GM19324 (cell line): ENCODE data around the gene FAXDC2.

ENCODE experiments used
- ATAC-seq: cut with Tn5 transposase; IDR thresholded peaks from one replicate; pipeline ENCODE4 v1.9.1; 2021; ENCODE audit warnings: mild to moderate bottlenecking, moderate library complexity; ENCODE audit not compliant: unreplicated experiment, low FRiP score

FAXDC2 gene, protein sequence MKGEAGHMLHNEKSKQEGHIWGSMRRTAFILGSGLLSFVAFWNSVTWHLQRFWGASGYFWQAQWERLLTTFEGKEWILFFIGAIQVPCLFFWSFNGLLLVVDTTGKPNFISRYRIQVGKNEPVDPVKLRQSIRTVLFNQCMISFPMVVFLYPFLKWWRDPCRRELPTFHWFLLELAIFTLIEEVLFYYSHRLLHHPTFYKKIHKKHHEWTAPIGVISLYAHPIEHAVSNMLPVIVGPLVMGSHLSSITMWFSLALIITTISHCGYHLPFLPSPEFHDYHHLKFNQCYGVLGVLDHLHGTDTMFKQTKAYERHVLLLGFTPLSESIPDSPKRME

DNA sequence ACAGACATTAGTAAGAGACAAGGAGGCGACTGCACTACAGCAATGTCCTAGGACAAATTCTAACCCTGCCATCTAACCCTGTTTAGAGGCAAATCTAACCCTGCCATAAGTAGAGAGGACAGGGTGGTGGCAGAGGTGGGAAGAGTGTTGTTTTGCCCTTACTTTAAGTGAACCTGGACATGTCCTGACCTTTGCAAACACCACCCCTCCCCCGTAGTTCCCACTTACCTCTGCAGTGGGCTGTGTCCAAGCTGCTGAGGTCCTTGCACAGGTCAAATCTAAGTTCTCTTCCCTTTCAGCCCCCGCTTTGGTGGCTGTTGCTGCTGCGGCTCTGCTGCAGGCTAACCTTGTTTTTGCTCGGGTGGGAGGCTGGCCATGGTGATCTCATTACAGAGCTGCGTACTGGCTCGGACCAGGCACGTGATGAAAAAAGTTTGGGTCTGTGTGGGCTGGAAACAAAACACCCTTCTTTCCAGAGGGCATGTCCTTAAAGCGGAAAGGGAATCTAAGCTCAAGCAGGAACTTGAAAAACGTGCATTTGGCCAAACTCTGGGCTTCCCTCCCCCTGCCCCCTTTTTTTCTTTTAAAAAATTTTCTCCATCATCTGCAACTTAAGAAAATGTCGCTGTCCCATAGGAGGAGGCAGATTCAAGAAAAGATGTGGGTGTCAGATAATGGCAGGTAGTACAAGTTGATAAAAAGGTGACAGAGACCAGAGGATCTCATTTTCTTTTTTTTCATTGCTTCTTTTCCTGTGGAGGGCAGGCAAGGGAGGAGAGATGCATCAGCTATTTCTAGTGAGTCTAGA, at the start of gene FAXDC2:
Gene FAXDC2 (minus strand): TSS at position 349 of the 808 bp plus-strand sequence. CDS start 12,425 bp downstream, outside the sequence.
- ATAC-seq = no peak

DNA sequence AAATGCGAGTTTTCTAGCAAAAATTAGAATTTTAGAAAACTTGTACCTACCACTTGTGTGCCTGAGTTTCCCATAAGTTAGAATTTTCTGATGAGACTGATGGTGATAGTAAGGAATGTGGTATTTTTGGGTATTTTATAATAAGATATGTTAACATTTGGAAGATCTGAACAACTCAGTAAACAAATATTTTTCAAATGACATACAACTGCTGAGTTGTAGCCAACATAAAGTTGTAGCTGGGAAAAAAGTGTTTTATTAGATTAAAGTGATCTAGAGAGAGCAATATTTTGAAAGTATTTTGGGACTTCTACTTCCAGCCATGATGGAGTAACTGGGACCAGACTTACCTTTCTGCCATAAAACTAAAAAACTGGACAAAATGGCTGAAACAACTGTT, 49.7 kb upstream of the FAXDC2 start:
- no peak for ATAC-seq

DNA sequence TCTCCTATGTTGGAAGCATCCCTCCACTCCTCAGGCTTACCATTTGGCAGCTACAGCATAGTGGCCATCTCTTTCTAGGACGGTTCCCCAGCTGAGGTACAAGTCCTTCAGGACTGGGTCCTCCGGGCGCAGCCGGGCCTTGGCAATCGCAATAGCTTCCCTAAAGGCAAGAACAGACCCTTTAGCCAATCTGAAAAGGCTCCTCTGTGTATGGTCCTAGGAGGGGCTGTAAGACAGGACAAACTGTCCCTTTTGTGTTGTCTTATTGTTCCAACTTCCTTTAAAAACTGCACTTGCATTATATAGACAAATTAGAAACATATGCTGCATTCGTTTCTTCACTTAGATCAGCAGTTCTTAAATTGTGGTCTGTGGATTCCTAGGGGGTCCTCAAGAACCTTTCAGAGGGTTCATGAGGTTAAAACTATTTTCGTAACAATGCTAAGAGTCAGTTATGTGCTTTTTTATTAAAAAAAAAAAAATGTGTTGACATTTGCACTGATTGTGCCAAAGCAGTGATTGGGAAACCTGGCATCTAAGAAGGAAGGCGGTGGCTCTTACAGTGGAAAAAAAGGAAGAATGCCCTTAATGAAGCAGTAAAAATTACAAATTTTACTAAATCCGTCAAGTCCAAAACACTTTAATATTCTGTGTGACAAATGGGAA, 48.9 kb upstream of the FAXDC2 start:
- ATAC-seq = no peak

DNA sequence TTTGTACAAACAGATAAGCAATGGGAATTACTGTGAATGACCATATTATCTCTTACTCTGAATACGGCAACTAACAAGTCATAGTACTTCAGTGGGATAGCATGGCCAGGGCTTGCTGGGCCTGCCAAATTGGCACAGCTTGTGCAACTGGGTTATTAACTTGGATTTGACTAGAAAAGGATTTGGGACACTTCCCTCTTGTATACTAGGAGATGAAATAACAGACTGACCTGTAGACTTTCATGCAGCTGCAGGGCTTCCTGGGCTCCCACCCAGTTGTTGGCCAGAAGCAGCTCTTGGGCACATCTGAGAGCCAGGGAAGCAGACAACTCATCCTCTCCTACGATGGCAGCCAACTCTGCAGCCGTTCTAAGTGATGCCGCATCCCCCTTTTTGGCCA, 47.8 kb upstream of the FAXDC2 start:
- ATAC-seq = no peak

DNA sequence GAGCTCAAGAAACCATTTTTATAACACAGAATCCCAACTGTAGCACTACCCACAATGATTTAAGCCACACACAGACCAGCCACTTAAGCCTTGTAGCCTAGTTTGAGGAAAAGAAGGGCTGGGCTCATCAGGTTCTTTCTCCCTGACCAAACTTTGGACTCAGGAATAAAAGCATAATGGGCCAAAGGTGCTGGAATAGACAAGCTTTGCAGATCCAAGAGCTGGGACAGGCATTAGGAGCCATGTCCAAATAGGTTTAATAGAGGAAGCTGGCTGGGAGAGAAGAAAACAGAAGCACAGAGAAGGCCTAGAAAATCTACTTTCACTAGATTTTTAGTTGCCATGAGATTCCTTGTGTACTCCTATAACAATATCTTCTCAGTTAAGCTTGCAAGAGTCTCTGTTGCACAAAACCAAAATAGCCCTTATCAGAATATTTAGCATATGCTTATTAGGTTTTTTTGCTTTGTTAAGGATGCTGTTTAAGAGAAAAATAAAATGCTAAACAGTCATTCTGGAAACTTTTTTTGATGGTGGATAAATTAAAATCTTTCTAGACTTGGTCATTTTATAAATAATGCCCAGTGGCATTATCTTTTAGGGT, 46.3 kb upstream of the FAXDC2 start:
- ATAC-seq = no peak

DNA sequence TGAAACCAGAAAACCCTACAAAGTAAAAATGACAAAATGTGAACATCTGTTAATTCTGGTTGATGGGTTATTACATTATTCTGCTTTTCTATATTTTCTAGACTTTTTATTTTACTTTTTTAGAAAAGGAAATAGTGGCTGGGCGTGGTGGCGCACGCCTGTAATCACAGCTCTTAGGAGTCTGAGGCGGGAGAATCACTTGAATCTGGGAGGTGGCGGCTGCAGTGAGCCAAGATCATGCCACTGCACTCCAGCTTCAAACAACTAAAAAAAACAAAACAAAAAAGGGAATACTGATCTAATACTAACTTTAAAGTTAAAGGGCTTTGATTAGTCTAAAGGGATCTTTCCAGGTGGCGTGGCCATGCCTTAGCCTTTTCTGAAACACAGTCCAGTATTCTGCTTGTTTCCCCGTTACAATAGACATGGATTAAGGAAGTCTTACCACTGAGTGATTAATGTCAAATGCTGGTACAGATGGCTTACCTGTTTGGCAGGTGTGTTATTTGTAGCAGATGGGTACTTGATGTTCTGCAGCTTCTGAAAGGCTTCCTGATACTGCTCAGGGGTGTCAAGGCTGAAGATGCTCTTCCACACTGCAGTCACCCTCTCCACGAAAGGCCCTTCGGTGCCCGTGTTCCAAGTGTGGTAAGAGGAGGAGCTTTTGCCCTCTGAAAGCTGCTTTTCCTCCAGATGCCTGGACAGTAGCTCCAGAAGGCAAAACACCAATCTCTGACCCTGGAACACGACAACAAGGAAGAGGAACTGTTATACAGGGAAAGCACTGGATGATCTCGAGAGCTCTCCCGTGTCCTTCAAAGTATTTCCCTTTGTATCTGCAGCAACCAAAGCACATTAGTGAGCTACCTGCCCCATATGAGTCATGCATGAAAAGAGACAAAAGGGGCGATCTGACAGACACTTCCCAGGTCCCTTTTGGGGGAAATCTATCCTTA, 45.5 kb upstream of the FAXDC2 start:
- ATAC-seq = no peak

DNA sequence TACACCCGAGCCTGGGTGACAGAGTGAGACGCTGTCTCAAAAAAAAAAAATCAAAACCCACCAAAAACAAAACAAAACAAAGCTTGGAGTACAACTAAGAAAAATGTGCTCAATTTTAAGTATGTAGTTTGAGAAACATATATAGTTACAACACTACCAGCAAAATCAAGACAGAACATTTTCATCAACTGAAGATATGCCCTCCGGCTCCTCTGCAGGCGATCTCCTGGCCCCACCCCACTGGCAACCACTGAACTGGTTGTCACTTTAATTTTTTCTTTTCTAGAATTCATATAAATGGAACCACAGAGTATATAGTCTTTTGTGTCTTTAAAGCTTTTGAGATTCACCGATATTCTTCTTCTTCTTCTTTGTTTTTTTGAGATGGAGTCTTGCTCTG, 43.0 kb upstream of the FAXDC2 start:
- no peak for ATAC-seq

DNA sequence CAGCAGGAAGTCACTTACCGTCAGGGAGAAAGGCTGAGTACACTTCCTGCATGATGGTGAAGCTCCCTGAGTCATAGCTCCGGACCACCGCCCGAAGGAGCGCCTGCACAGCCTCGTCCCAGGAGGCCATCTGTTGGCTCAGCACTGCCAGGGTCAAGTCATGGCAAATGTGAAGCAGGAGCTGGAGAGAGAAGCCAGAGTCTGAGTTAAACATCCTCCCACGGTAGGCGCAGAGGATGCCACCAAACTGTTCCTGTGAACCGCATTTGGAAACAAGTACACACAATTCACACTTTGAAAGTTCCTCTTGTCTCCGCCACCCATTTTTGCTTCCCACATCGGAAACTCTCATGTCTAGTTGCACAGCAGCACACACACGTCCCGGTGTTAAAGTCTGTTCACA, 42.0 kb upstream of the FAXDC2 start:
- ATAC-seq = no peak

DNA sequence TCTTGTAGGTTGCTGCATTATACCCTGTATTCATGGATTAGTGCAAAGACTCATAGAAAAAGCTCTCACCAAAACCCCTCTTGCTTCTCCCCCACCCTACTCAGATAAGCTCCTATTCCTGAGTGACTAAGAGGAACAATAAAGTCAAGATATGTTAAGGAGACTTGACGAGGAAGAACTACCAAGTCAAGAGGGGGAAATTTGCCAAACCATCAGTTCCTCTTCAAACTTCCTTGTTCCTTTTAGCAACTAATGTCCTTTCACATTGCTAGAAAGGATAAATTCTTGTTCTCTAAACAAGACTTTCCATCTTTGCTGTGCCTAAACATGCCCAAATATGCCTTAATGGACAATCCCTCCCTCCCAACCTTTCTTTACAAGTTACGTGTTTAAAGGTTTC, 35.0 kb upstream of the FAXDC2 start:
- ATAC-seq = no peak

DNA sequence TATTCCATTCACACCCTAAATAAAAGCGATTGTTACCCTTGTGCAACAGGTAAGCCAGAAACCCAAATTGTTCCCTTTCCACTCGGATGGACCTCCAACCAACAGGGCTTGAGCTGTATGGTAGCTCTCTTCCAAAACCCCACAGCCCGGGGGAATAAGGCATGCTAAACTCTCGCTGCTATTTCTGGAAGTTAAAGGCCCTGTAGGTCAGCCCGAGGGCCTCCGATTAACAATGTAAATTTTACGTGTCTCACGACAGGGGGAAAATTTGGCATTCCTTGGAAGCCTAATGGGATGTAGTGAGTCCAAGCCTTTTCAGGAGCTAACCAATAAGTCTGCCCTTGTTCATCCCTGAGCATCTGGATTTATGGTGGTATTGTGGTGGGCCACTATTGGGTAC, 34.0 kb upstream of the FAXDC2 start:
- no peak for ATAC-seq

DNA sequence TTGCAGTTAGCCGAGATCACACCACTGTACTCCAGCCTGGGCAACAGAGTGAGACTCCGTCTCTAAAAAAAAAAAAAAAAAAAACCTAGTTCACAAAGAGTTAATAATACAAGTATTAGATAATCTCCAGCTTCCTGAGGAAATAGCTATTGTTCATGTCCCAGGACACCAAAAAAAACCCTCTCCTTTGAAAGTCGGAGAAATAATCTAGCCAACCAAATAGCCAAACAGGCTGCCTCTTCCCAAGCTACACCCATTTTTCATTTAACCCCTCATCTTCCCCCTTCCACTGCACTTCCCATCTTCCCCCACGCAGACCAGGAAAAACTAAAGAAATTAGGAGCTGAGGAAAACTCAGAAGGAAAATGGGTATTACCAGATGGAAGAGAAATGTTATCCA, 31.6 kb upstream of the FAXDC2 start:
- ATAC-seq = no peak

DNA sequence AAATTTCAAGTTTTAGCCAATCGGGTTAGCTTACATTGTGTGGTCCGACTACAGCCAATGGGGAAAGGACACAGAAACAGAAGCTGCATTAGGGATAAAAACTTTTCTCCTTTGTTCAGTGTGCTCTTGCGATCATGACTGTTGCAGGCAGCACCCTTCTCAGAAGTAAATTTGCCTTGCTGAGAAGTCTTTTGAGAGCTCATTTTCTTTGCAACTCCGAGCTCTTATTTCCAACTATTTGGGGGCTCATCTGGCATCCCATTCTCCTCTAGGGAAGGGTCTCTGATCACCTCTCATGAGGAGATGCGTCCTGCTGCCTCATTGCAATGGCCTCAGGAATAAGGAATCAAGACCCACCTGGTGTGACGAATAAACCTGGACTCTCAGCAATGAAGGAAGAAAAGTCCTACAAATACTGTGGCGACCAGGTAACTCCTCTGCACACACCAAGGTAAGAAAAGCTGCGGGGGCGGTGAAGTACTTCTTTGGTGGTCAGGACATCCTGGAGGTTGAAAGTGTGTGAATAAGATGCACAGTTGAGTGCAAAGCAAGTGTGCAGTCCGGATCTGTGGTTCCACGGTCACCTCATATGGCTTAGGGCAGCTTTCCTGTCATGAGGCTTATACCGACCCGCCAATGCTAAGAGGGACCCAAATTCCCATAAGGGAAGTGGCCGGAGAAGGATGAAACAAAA, 28.4 kb upstream of the FAXDC2 start:
- ATAC-seq = no peak

DNA sequence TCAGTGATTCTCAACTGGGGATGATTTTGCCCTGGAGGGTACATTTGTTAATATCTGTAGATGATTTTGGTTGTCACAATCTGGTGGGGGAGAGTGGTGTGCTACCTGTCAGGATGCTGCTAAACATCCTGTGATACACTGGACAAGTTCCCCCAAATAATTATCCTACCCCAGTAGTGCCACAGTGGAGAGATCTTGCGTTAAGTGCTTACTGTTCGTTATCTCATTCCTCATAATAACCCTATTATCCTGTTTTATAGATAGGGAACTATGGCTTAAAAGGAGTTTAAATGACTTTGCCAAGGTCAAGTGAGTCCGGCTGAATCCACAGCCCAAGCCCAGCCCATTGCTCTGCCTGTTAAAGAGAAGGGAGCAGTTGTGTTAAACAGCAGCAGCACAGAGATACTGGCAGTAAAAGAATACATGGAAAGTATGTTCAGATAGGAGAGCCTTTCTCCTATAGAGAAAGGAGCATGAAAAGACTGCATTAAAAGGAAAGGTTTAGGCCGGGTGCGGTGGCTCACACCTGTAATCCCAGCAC, 23.5 kb upstream of the FAXDC2 start:
- ATAC-seq = no peak

DNA sequence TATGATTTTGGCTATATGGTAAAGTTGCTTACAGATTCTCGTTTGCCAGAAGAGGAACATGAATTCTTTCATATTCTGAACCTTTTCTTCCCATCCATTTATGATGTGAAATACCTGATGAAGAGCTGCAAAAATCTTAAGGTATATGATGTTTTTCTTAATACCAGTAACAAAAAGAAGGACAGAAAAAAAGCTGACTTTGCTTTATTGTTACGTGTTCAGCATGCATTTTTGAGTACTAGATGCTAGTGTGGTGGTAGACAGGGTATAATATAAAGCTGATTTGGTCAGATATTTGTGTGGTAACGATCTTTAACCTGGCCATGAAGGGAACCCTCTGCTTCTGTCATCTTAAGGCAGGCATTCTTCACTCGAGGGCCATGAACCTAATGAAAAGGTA, 21.3 kb upstream of the FAXDC2 start:
- no peak for ATAC-seq

DNA sequence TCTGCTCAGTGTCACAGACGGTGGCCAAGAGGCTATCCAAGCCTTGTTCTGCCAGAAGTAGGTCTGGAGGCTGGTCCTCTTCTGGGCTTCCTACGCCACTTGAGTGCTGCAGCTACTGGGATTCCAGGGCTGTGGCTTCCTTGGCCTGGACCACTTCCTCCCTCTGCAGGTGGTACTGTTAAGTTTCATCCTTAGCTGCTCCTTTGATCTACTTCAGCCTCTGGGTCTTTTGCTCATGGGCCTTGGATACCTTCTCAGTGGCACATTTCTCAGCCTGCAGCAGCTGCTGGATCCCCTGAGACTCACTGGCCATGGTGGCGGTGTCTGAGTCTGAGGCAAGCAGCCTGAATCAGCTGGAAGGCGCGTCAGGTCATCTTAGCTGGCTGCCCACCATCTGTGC, 18.3 kb upstream of the FAXDC2 start:
- no peak for ATAC-seq

DNA sequence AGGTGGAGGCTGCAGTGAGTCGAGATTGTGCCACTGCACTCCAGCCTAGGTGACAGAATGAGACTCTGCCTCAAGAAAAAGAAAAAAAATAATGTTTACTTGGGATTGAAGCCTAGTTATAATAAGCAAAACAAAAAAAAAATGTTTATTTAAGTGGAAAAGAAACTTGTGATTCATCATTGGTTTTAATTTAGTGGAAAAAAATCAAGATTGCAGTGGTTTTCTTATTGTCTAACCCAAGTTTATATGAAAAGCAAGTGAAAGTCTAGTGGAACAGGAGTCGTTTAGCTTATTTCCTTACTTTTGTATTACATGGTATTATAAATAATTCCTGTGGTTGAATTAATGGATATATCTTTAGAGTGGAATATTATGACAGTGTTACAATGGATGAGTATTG, 16.4 kb upstream of the FAXDC2 start:
- no peak for ATAC-seq

DNA sequence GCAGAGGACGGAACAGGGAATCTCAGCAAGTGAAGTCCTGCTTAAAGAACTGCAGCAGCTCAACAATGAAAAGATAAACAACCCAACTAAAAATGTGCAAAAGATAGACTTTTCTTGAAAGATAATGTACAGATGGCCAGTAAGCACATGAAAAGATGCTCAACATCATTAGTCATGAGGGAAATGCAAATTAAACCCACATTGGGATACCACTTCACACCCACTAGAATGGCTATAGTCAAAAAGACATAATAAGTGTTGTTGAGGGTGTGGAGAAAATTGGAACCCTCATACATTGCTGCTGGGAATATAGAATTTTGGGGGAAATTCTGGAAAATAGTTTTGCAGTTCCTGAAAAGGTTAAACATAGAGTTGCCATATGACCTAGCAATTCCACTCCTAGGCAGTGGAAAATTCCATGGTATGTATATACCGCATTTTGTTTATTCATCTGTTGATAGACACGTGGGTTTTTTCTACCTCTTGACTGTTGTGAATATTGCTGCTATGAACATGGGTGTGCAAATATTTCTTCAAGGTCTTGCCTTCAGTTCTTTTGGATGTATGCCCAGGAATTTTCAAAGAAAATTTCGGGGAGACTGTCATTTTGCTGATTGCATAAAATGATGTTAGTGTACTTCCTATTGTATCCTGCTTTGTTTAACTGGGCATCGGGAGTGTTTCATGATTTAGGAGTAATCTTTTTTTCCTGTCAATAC, 15.2 kb upstream of the FAXDC2 start:
- ATAC-seq = no peak

DNA sequence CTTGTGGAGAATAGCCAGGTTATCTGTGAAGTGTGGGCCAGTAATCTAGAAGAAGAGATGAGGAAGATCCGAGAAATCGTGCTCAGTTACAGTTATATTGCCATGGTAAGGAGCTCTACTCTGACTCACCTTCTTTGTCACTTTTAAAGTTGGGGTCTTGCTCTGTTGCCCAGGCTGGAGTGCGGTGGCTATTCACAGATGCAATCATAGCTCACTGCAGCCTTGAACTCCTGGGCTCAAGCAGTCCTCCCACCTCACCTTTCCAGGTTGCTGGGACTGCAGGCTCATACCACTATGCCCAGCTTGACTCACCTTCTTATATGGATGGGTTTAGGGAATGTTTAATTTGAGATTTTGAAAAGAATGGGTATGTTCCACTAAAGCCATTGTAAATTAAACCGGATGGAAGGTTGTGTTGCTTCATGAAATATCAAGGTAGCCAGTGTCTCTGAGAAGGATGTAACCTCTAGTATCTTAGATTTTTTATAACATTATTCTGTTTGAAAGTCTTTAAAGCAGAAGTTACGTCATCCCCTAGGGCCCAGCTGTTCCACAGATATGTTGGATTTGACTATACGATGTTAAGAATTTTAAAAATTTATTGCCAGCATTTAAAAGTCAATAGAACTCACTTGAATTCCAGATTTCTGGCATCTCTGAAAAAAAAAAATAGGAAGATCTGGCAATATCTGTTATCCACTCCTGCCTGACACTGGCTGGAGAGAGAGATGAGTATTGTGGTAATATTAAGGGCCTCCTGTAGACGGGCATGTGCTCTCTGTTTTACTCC, 13.1 kb upstream of the FAXDC2 start:
- ATAC-seq = no peak
